Adrenal gland (tissue), 12 donors: Measurements from ENCODE around the gene SLC24A3. TPM values are rescaled to one million over a fixed set of nuclear protein-coding genes. Genes with fewer than 3 reads are reported as not detected.

Source experiments
- DNase-seq, 7 donors: peaks; one replicate each; pipeline ENCODE4 v3.0.0-alpha.2; 2019 to 2020
- H3K27ac ChIP-seq, 5 donors: fragments of 200-600 bp; sonication (generic) in 4 of 5; 1 replicate in 3 of 5; 2 replicates in 2 of 5; pipeline versions ENCODE4 v1.5.1 to v1.8.0; 2016 to 2020; ENCODE audit warnings: mild to moderate bottlenecking in 1 of 5
- H3K27me3 ChIP-seq: fragments of 200-600 bp; 2 replicates; pipeline ENCODE4 v1.8.0; 2021
- H3K36me3 ChIP-seq, 2 donors: fragments of 200-600 bp; replicated peaks in 1 of 2; 1 replicate in 1 of 2; 2 replicates in 1 of 2; pipeline versions ENCODE4 v1.5.1 to v1.8.0; 2018 to 2022
- H3K4me1 ChIP-seq, 2 donors: fragments of 200-600 bp; replicated peaks in 1 of 2; 1 replicate in 1 of 2; 2 replicates in 1 of 2; pipeline versions ENCODE4 v1.5.1 to v1.8.0; 2018 to 2021
- H3K4me3 ChIP-seq, 4 donors: fragments of 200-600 bp; sonication (generic) in 3 of 4; one replicate each; pipeline ENCODE4 v1.5.1; 2016 to 2018
- H3K9me3 ChIP-seq, 3 donors: fragments of 200-600 bp; sonication (generic) in 1 of 3; replicated peaks in 1 of 3; 1 replicate in 2 of 3; 2 replicates in 1 of 3; pipeline versions ENCODE4 v1.5.1 to v1.8.0; 2016 to 2021
- CTCF ChIP-seq, 6 experiments: fragments of 450-650 bp in 4 of 6; fragments of 200-600 bp in 2 of 6; sonication (generic) in 1 of 6; IDR thresholded peaks; 1 replicate in 5 of 6; 2 replicates in 1 of 6; pipeline versions ENCODE4 v1.5.1 to v1.8.0; 2016 to 2021; ENCODE audit warnings: antibody characterized with exemption in 6 of 6, mild to moderate bottlenecking in 2 of 6, moderate library complexity in 1 of 6
- POLR2A ChIP-seq, 2 donors: fragments of 450-650 bp; IDR thresholded peaks; one replicate each; pipeline ENCODE4 v1.6.1; 2017; ENCODE audit warnings: antibody characterized with exemption in 2 of 2, mild to moderate bottlenecking in 2 of 2, moderate library complexity in 1 of 2
- WGBS, 4 donors: extraction: QIAGEN DNeasy Blood & Tissue Kit in 2 of 4; methylation state at CpG; one replicate each; pipeline versions ENCODE4 v1.1.5 to v1.1.7; 2013 to 2017; 5-methylcytosine and 5-hydroxymethylcytosine counted together
- intact Hi-C, 2 donors: fragments of 100-400 bp; cut with DNase I; formaldehyde crosslinking; loops; one replicate each; pipeline versions ENCODE4 v1.14.1 to v1.15.0; 2022 to 2023
- polyA plus RNA-seq, 3 donors: library from polyadenylated mRNA; stranded (reverse); fragments of 200-250 nt in 2 of 3; fragments of 350-450 nt in 1 of 3; fragmentation: Illumina TruSeq in 1 of 3; extraction: RNeasy Lipid Tissue Mini Kit (QIAGEN cat#74804) in 1 of 3; gene quantifications; one replicate each; pipeline ENCODE4 v1.2.3, GENCODE V29; 2013 to 2014
- total RNA-seq, 9 donors: library from RNA; depleted of rRNA in 4 of 9; stranded (reverse); fragments of >200 nt in 4 of 9; fragments of 120-200 nt in 1 of 9; fragmentation: NEBNext Ultra II Directional in 1 of 9; extraction: Animal tissue kit (Norgen Biotek cat#: 25700) in 1 of 9; gene quantifications; one replicate each; pipeline versions ENCODE4 v1.1.0 to v1.2.4, GENCODE V29; 2013 to 2023
- donor health status: healthy with polysubstance abuse.
- donor health status: Bipolar disorder and iron deficiency.
- donor health status: DM: yes; HTN: yes; CAD: no.
- donor health status: DM: no; HTN: no; CAD: no.
- donor health status: DM: no; HTN: no; CAD: no.
- donor health status: DM: yes; HTN: yes; CAD: no.

SLC24A3 gene
- total and polyA plus RNA-seq, 12 donors: 0.89 to 44.4 (median 2.7) TPM

- 82 to 90% (median 84%) methylated on average over 3 of the region's 3 CpGs for WGBS, 4 donors
- intact Hi-C loops: no loop called here
- Histone ChIP-seq H3K9me3 (no peaks in the 10 kb centered on the region), H3K27ac (no peak overlapping the region), H3K27me3 (no peaks in the 10 kb centered on the region), H3K4me3 (no peak overlapping the region), H3K4me1 (no peaks in the 10 kb centered on the region), H3K36me3 (no peaks in the 10 kb centered on the region)
- DNase-seq: no peak
- no peak for TF ChIP-seq POLR2A (IDR thresholded peaks at IDR 0.05)
- no peak for TF ChIP-seq CTCF (IDR thresholded peaks at IDR 0.05)
Measured at GRCh38 chr20:19302714-19303113, 90.3 kb downstream of the SLC24A3 start.

- WGBS, 4 donors: 67 to 81% (median 76%) methylated on average over 5 of the region's 5 CpGs
- H3K27ac ChIP-seq: no peak overlapping the region
- H3K9me3 ChIP-seq: no peaks in the 10 kb centered on the region
- DNase-seq: no peak
- no peaks in the 10 kb centered on the region for H3K36me3 ChIP-seq
- no peaks in the 10 kb centered on the region for H3K4me1 ChIP-seq
- intact Hi-C loops: no loop called here
- TF ChIP-seq POLR2A (IDR thresholded peaks at IDR 0.05) (no peak), CTCF (IDR thresholded peaks at IDR 0.05) (no peak)
- H3K27me3 ChIP-seq: no peaks in the 10 kb centered on the region
- no peak overlapping the region for H3K4me3 ChIP-seq
Measured at GRCh38 chr20:19304389-19304788, 91.9 kb downstream of the SLC24A3 start.

- 68 to 81% (median 79%) methylated on average over 3 of the region's 3 CpGs for WGBS, 4 donors
- no peak for TF ChIP-seq POLR2A (IDR thresholded peaks at IDR 0.05)
- no peak for TF ChIP-seq CTCF (IDR thresholded peaks at IDR 0.05)
Measured at GRCh38 chr20:19304886-19305415, 92.5 kb downstream of the SLC24A3 start.

GRCh38 chr20:19308146-19308545 is 95.7 kb downstream of the SLC24A3 start:
- DNase-seq: no peak
- TF ChIP-seq POLR2A (IDR thresholded peaks at IDR 0.05) (no peak), CTCF (IDR thresholded peaks at IDR 0.05) (no peak)
- Histone ChIP-seq H3K4me1 (no peaks in the 10 kb centered on the region), H3K9me3 (no peaks in the 10 kb centered on the region), H3K27me3 (no peaks in the 10 kb centered on the region), H3K36me3 (no peaks in the 10 kb centered on the region), H3K27ac (no peak overlapping the region), H3K4me3 (no peak overlapping the region)
- 81 to 93% (median 87%) methylated on average over 3 of the region's 3 CpGs for WGBS, 4 donors
- intact Hi-C loops: no loop called here

More at GRCh38 chr20:19304886-19305415, 92.5 kb downstream of the SLC24A3 start:
- no peaks in the 10 kb centered on the region for H3K36me3 ChIP-seq
- H3K27ac ChIP-seq: no peak overlapping the region
- intact Hi-C loops: no loop called here
- H3K9me3 ChIP-seq: no peaks in the 10 kb centered on the region
- H3K4me3 ChIP-seq: no peak overlapping the region
- H3K4me1 ChIP-seq: no peaks in the 10 kb centered on the region
- DNase-seq: no peak
- H3K27me3 ChIP-seq: no peaks in the 10 kb centered on the region
